ENCODE results near the gene PIGP.

DNA sequence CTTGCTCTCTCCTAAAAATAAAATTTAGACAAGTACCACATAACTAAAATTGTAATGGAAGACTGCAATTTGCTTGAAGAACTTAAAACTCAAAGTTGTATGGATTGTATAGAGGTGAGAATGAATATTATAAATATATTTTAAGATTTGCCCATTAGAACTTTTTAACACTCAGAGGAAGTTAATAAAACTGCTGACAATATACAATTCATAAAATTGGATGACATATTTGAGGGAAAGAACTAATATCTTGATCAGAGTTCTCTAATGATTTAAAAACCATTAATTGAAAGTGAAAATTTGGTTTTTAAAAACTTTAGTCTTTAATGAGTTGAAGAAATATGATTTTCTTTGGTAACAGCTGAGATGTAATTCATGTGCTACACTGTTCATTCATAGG, 21.1 kb upstream of the PIGP start:
- TF ChIP-seq PAX5 (IDR thresholded peaks at IDR 0.05; ENCODE audit: insufficient read depth, low read length, severe bottlenecking) (no peak), POLR2AphosphoS5 (IDR thresholded peaks at IDR 0.05; ENCODE audit: low read depth, low read length) (no peak), TAF1 (IDR thresholded peaks at IDR 0.05; ENCODE audit: low read depth, low read length) (no peak)
